PFSK-1 (cell line): ENCODE measurements around the gene DKK3. TPM values are rescaled to one million over a fixed set of nuclear protein-coding genes. Genes with fewer than 3 reads are reported as not detected.

ENCODE experiments used
- FOXP2 ChIP-seq: optimal IDR thresholded peaks from 2 replicates; pipeline ENCODE3; 2011; ENCODE audit warnings: borderline replicate concordance, control low read depth, inconsistent platforms; ENCODE audit not compliant: insufficient read depth; ENCODE audit errors: extremely low read length, extremely low read depth
- POLR2AphosphoS5 ChIP-seq: IDR thresholded peaks from 2 replicates; pipeline ENCODE4 v1.6.1; 2012; ENCODE audit warnings: low read depth, mild to moderate bottlenecking, control low read depth, low read length, moderate library complexity
- REST ChIP-seq, 2 experiments: IDR thresholded peaks; 2 replicates each; pipeline versions ENCODE4 v1.6.1 to v1.8.0; 2011 to 2012; ENCODE audit warnings: low read depth in 2 of 2, low read length in 2 of 2, control low read depth in 1 of 2, inconsistent platforms in 1 of 2, mild to moderate bottlenecking in 1 of 2, moderate library complexity in 1 of 2; ENCODE audit not compliant: insufficient read depth in 1 of 2
- SIN3A ChIP-seq: IDR thresholded peaks from 2 replicates; pipeline ENCODE4 v1.6.1; 2012; ENCODE audit warnings: mild to moderate bottlenecking, low read length, moderate library complexity, borderline replicate concordance; ENCODE audit not compliant: insufficient read depth
- TAF1 ChIP-seq: IDR thresholded peaks from 2 replicates; pipeline ENCODE4 v1.6.1; 2012; ENCODE audit warnings: low read length, control low read depth, borderline replicate concordance; ENCODE audit not compliant: insufficient read depth
- polyA plus RNA-seq: library from polyadenylated mRNA; unstranded; fragments of >200 nt; gene quantifications from one replicate; pipeline ENCODE4 v1.2.1, GENCODE V29; 2012; ENCODE audit warnings: low read depth, missing spikeins; ENCODE audit not compliant: insufficient read length

DKK3 gene
- polyA plus RNA-seq = 15.6 TPM

- TF ChIP-seq SIN3A = no peak
- no peak for TF ChIP-seq FOXP2
- no peak for TF ChIP-seq REST (IDR thresholded peaks at IDR 0.05; ENCODE audit: insufficient read depth in 1 of 2, low read depth in 2 of 2, low read length in 2 of 2)
- TF ChIP-seq POLR2AphosphoS5 = no peak
- TF ChIP-seq TAF1 = no peak
Observed at GRCh38 chr11:12007769-12008737, at the start of gene DKK3. Gene DKK3 (minus strand): TSS chr11:12008626. CDS start chr11:12008582, 44 bp downstream.

GRCh38 chr11:12057299-12057980 is 49.0 kb upstream of the DKK3 start:
- no peak for TF ChIP-seq REST (IDR thresholded peaks at IDR 0.05; ENCODE audit: insufficient read depth in 1 of 2, low read depth in 2 of 2, low read length in 2 of 2)
- no peak for TF ChIP-seq FOXP2
- TF ChIP-seq TAF1 = no peak
- no peak for TF ChIP-seq SIN3A
- TF ChIP-seq POLR2AphosphoS5 = no peak

GRCh38 chr11:12056119-12056518 is 47.7 kb upstream of the DKK3 start:
- TF ChIP-seq FOXP2 = no peak
- TF ChIP-seq REST (IDR thresholded peaks at IDR 0.05; ENCODE audit: insufficient read depth in 1 of 2, low read depth in 2 of 2, low read length in 2 of 2) = no peak
- TF ChIP-seq TAF1 = no peak
- TF ChIP-seq SIN3A = no peak
- TF ChIP-seq POLR2AphosphoS5 = no peak

GRCh38 chr11:12053606-12054361 is 45.4 kb upstream of the DKK3 start:
- TF ChIP-seq SIN3A (no peak), POLR2AphosphoS5 (no peak), TAF1 (no peak), FOXP2 (no peak)

- TF ChIP-seq REST (IDR thresholded peaks at IDR 0.05; ENCODE audit: insufficient read depth in 1 of 2, low read depth in 2 of 2, low read length in 2 of 2) (no peak), TAF1 (no peak), POLR2AphosphoS5 (no peak), SIN3A (no peak)
Observed at GRCh38 chr11:12052676-12053605, 44.5 kb upstream of the DKK3 start.
